HG02588 (cell line): Measurements from ENCODE around the gene PDXP.
"Not testable (repeated sequence)": the region's sequence is repeated elsewhere in the genome, so short reads cannot be mapped to it uniquely, and the experiment has no call there.

ENCODE experiments used
- ATAC-seq: cut with Tn5 transposase; IDR thresholded peaks from one replicate; pipeline ENCODE4 v1.9.1; 2021; ENCODE audit warnings: mild to moderate bottlenecking, moderate library complexity; ENCODE audit not compliant: unreplicated experiment

The PDXP gene

DNA sequence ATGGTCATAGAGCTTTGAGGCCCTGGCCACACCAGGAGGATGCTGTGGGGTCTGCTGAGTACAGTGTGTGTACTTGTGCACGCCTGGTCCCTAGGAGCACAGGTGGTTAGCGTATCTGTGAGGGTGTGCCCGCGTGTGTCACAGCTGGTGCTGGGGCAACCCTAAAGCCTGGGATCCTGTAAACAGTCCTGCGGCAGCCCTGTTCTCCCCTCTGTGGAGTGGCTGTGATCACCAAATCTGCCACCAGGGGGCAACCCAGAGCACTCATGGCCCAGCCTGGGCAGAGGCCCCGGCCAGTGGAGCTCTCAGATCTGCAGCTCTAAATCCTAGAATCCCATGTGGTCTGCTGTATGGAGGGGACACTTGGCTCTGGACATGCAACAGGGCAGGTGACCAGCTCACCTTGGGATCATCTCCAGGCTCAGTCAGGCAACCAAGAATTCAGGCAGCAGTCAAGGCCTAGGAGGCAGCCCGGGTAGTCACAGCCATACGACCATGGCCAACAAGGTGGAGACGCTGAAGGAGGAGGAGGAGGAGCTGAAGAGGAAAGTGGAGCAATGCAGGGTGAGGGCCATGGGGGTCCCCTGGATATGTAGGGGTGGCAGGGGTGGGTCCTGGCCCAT lies 15.2 kb upstream of the PDXP start:
- ATAC-seq: no peak

DNA sequence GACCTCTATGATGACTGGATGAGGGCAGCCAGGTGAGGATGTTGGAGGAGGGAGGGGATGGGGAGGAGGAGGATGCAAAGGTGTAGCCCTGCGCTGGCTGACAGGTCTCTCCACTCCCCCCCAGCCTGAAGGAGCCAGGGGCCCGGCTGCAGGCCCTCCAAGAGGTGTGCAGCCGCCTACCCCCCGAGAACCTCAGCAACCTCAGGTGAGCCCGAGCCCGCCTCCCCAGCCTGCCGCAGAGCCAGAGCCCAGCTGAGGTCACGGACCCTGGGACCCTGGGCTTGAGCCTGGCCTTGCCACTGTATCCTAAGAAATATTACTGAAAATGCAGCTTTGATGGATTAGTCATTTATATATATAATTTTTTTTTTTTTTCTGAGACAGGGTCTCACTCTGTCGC lies 11.2 kb upstream of the PDXP start:
- no peak for ATAC-seq

DNA sequence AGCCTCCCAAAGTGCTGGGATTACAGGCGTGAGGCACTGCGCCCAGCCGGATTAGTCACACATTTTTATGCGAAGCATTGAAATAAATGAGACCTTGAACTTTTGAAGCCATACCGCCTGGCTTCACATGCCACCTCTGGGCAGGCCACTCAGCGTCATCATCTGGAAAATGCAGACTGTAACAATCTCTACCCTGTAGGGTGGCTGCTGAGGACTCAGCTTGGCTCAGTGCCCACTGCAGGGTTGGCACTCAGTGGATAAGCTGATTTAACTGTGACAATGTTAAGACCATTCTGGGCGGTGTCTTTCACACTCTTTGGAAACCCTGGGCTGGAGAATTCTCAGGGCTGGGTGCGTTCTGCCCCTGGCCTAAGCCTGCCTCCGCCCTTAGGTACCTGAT lies 10.6 kb upstream of the PDXP start:
- ATAC-seq: no peak

DNA sequence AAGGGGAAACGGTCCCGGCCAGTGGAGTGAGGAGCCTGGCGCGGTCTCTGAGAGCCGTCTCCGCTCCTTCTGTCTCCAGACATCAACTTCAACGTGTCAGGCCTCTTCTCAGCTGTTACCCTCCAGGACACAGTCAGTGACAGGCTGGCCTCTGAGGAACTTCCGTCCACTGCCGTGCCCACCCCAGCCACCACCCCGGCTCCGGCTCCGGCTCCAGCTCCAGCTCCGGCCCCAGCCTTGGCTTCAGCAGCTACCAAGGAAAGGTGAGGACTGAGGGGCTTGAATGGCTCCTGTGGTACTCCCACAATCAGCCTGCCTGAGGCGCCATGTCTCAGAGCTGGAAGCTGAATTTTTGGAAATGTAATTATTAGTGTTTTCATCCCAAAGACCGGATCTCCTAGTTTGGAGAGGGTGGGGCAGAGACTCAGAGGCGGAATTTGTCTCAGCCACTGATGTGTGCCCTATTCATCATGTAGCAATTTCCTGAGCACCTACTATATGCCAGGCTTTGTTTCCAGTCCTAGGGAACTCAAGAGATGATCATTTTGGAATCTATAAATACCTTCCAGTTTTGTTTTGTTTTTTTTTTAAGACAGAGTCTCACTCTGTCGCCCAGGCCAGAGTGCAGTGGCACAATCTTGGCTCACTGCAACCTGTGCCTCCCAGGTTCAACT lies 7.9 kb upstream of the PDXP start:
- no peak for ATAC-seq

DNA sequence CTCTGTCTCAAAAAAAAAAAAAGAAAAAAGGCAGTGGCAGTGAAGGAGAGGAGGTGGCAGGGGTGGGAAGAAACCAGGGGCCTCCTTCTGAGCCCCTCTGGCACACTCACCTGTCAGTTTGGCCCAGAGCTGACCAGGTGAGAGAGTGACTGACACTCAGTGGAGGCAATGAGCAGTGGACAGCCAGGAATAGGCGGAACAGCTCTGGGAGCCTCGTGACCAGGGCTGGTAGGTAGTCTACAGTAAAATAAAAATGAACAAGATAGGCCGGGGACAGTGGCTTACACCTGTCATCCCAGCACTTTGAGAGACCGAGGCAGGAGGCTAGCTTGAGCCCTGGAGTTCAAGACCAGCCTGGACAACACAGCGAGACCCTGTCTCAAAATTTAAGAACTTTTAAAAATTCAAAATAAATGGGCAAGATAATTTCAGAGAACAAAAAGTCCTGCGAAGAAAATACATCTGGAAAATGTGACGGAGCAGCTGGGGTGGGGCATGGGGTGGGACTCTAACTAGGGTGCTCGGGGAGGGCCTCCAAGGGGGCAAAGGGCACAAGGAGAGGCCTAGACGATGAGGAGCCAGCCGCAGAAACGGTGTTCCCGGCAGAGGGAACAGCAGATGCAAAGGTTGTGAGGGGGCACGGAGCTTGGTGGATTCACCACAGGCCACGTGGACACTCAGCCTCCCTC lies 3.8 kb upstream of the PDXP start:
- ATAC-seq: no peak

DNA sequence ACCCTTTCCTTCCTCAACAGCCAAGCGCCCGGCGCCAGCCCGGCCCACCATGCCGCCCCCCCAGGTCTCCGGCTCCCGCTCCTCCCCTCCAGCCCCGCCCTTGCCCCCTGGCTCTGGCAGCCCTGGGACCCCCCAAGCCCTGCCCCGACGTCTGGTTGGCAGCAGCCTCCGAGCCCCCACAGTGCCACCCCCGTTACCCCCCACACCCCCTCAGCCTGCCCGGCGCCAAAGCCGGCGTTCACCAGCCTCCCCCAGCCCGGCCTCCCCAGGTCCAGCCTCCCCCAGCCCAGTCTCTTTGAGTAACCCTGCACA lies 3.3 kb upstream of the PDXP start:
- ATAC-seq: no peak

DNA sequence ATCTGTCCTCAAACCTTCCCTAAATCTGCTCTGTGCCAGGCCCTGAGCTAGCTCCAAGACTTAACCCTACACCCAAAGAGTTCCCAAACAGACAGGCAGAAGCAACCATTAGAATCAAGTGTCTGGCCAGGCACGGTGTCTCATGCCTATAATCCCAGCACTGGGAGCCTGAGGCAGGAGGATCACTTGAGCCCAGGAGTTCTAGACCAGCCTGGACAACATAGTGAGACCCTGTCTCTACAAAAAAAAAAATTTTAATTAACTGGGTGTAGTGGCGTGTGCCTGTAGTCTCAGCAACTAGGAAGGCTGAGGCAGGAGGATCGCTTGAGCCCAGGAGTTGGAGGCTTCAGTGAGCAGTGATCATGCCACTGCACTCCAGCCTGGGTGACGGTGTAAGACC lies 1.9 kb upstream of the PDXP start:
- ATAC-seq: not testable (repeated sequence)

DNA sequence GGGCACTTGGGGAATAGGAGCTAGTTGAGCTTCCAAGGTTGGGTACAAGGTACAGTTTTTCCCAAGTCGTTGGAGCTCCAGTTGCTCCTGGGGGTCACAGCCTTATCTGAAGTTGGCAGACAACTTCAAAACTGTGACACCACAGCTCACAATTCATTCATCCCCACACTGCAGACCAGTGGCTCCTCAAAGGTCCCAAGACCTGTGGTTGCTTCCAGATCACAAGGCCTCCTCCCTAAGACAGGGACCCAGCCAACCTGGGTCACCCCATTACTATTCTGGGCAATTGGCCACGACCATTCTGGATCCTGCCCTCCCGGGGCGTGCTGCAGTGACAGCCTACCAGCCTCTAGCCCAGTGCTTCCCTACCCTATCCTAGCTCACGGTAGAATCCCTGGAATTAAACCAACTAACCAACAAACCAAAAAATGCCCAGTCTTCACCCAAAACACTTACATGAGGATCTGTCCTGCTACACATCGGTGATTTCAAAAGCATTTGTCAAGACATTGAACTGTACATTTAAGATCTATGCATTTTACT lies 862 bp upstream of the PDXP start:
- no peak for ATAC-seq

DNA sequence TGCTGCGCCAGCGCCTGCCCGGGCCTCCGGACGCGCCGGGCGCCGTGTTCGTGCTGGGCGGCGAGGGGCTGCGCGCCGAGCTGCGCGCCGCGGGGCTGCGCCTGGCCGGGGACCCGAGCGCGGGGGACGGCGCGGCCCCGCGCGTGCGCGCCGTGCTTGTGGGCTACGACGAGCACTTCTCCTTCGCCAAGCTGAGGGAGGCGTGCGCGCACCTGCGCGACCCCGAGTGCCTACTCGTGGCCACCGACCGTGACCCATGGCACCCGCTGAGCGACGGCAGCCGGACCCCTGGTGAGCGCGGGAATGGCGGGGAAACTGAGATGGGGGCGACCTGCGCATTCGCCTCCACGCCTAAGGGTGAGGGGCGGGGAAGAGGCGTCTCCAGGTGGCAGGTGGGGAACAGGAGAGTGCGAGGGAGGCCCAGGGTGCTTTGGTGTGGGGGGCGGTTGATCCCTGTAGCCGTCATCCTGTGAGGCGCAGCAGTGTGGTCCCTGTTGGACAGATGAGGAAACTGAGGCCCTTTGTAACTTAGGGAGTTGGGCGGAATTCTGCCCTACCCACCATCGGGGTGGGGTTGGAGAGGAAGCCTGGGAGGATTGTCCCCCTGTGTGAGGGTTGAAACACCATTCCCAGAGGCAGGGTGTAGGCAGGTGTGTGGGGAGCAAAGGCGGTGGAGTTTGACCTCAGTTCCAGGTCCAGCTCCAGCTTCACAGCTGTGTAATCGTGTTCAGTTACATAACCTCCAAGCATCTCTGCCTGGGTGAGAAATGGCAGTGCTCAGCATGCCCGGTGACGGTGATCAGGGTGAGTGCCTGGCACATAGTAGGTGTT lies 758 bp downstream of the PDXP start:
- ATAC-seq: peak; percentile 17

DNA sequence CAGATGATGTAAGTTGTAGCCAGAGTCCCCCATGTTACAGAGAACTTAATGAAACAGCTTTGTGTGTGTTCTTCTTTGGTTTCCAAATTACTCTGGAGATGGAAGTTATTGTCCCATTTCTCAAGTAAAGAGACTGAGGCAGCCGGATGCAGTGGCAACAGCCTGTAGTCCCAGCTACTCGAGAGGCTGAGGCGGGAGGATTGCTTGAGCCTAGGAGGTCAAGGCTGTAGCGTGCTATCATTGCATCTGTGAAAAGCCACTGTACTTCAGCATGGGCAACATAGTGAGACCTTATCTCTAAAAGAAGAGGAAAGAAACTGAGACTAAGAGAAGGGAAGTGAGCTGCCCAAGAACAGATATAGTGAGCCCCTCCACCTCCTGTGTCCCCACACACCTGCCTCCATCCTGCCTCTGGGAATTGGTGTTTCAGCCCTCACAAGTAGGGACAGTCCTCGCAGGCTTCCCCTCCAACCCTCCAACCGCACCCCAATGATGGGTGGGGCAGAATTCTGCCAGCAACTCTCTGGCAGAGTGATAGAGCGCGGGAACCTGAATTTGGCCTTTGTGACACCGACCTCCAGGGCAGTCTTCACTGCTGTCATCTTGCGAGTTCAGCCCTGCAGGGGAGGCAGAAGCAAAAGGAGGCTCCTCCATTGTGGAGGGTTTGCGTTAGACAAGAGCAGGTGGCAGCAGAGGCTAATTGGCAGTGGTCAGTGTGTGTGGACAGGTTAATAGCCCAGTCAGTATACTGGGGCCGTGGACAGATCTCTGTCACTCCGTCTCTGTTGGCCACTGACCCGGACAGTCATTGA lies 1.6 kb downstream of the PDXP start:
- ATAC-seq: no peak

DNA sequence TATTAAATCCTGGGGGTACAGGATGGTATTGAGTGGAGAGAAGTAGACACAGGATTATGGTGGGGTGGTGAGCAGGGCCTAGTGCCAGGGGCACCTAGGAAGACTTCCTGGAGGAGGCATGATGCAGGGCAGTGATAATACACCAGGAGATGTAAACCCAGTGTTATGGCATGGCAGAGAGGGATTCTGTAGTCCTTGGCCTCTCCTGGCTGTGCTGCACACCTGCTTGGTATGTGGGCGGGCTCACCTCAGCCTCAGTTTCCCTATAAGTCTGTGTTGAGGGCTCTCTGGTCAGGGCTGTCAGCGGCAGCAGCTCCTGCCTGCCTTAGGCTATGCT lies 2.2 kb downstream of the PDXP start:
- no peak for ATAC-seq

DNA sequence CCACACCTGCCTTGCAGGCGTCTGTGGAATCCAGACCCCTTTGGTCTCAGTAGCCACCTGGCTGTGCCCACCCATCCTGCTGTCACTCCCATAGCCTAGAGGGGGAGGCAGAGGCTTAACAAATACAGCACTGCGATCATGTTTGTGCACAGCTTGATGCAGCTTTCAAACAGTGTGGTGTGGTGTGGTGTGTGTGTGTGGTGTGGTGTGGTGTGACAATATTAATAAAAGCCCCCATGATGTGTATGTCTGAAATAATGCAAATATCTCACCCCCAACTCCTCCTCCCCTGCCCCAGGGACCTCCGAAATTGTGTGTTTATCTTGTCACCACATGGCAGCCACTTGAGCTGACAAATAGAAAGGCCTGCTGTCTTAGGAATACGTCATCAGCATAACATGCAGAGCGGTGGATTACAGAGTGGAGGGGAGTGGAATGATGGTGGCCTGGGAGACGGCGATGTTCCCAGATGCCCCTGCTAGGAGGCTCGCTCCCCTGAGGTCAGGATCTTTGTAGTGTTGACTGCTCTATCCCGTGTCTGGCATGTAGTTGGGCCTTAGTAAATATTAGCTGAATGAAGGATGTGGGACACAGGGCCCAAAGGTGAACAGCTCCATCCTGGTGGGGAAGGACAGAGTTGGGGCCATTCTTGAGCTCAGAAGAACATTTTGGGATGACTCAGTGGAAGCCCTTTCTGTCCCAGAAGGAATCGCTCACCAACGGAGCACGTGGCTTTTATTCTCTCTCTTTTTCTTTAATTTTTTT lies 2.8 kb downstream of the PDXP start:
- no peak for ATAC-seq

DNA sequence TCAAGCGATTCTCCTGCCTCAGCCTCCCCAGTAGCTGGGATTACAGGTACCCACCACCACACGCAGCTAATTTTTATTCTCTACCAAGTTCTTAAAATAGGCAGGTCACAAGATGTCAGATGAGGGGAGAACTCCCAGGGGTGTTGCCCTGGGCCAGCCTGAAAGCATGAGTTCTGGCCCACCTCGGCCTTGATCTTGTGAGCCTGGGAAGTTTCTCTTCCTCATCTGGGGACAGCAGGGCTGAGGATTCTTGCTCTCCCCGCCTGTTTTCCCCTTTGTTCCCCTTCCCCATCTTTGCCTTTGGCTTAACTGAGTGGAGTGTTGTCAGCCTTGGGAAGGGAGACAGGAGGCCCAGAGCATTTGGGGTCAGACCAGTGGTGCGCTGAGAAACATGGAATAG lies 3.5 kb downstream of the PDXP start:
- no peak for ATAC-seq

DNA sequence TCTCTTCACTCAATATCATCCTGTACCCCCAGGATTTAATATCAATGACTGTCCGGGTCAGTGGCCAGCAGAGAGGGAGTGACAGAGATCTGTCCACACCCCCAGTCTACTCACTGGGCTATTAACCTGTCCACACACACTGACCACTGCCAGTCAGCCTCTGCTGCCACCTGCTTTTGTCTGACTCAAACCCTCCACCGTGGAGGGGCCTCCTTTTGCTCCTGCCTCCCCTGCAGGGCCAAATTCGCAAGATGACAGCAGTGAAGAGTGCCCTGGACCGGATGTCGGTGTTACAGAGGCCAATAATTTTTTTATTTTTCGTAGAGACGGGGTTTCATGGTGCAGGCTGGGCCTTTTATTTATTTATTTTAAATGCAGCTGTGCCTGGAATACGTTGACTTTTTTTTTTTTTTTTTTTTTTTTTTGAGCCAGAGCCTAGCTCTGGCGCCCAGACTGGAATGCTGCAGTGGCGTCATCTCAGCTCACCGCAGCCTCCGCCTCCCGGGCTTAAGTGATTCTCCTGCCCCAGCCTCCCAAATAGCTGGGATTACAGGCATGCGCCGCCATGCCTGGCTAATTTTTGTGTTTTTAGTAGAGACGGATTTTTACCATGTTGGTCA lies 5.1 kb downstream of the PDXP start:
- no peak for ATAC-seq

DNA sequence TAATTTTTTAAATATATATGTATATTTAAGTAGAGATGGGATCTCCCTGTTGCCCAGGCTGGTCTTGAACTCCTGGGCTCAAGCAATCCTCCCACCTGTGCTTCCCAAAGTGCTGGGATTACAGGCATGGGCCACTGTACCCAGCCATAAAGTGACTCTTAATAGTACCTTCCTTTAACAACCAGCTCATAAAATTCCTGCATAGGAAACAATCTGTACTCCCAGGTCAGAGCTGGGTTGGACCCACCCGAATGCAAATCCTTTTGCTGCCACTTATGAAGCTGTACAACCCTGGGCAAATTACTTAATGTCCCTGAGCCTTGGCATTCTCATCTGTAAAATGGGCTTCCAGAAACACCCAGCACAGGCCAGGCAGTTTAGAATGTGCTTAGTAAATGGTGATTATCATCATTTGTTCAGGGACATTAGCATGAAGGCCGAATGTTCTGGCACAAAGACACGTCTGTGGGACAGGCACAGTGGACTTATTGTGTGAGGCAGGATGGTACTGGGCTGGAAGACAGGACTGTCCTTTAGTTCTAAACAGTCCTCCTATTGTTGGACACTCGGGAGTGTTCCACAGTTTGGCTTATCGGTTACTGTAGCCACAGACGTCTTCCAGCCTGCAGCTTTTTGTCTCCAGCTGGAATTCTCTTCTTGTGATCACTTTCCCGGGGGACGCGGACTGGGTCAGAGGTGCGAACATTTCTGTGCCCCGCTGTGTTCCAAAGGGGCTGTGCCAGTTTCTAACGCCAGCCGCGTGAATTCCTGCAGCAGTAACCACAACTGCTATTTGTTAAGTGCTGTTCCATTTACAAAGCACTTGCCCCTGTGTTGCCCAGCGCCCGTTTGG lies 6.0 kb downstream of the PDXP start:
- ATAC-seq: no peak

DNA sequence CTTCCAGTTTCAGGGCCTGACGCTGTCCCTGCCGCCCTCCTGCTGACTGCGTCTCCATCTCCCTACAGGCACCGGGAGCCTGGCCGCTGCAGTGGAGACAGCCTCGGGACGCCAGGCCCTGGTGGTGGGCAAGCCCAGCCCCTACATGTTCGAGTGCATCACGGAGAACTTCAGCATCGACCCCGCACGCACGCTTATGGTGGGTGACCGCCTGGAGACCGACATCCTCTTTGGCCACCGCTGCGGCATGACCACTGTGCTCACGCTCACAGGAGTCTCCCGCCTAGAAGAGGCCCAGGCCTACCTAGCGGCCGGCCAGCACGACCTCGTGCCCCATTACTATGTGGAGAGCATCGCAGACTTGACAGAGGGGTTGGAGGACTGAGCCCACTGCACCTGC lies 7.0 kb downstream of the PDXP start:
- no peak for ATAC-seq

DNA sequence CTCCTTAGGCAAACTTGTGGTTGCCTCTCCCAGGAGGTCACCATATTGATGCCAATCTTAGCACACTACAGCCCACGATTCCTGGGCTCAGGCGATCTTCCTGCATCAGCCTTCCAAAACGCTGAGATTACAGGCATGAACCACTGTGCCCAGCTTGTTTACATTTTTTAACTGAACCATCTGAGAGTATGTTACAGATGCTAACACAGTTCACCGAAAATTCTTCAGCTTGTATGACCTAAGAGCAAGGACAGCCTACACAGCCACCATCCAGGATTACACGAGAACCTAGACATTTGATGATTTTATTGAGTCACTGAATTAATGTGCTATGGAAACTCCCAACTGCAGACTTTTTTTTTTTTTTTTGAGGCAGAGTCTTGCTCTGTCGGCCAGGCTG lies 11.1 kb downstream of the PDXP start:
- ATAC-seq: no peak

DNA sequence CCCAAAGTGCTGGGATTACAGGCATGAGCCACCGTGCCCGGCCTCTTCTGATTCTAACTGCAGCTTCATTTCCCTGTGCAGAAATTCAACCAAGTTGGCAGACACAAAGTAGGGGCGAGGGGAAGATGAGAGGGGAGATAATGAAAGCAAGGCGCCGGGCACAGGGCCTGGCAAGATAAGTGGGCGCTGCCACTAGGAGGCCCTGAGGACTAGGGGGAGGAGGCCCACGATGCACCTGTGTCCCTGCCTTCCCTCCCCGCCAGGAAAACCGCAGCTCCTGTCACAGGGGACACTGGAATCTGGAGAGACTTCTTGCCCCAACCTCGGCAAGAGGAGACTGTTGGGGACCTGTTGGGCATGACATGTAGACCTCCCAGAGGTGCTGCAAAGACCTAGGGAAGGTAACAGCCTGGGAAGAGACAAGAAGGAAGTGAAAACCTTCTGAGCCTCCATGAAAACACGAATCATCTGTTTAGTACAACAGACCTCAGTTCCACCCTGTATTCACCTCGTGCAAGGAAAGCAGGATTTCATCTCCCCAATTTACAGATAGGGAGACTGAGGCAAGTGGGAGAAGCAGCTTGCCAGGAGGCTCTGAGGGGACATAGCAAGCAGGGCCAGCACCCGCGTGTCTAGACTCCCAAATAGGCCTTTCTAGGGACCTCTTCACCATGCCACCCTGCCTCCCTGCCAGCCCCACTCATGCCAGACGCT lies 13.8 kb downstream of the PDXP start:
- no peak for ATAC-seq
